ENCODE results near the gene COX19. TPM values are rescaled to one million over a fixed set of nuclear protein-coding genes. Genes with fewer than 3 reads are reported as not detected.

Gene COX19
- total RNA-seq, 4 donors from 2014 or later, result 6.3 to 13.3 (median 9.7) TPM

DNA sequence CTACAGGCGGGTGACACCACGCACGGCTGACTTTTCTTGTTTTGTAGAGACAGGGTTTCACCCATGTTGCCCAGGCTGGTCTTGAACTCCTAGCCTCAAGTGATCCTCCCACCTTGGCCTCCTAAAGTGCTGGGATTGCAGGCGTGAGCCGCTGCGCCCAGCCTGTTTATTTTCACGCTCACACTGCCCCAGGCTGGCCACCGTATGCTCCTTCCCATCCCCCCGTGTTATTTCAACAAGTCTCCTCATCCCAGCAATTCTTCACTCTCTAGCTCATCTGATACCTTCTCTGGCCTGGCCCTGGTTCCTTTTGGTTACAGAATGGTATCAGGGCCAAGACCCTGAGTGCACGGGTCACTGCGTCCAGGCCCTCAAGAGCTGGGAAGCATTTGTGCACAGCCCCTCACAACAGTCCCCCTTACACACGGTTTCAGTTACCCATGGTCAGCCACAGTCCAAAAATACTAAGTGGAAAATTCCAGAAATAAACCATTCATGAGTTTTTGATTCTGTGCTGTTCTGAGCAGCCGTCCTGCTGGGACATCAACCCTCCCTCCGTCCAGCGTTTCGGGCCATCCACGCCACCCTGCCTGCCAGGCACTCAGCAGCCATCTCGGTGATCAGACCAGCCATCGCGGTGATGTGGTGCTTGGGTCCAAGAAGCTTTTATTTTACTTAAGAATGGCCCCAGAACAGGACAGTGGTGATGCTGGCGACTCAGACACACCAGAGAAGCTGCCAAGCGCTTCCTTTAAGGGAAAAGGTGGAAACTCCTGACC, 8.9 kb downstream of the COX19 start:
- no peak for DNase-seq (ENCODE audit: extremely low spot score)
- H3K4me1 ChIP-seq, result peaks cover 30 to 67% (median 54%) of the 10 kb centered on the region in 4 donors
- peak overlapping the region; percentile 80 to 93 (median 90) for H3K27ac ChIP-seq (replicated peaks in 1 of 4)
- 79% methylated on average over 22 of the region's 22 CpGs for WGBS
- H3K27me3 ChIP-seq, result no peaks in the 10 kb centered on the region
- H3K9me3 ChIP-seq, result no peaks in the 10 kb centered on the region
- TF ChIP-seq POLR2AphosphoS5 (IDR thresholded peaks at IDR 0.05) (no peak), POLR2A (IDR thresholded peaks at IDR 0.05; ENCODE audit: low read depth) (no peak), EP300 (IDR thresholded peaks at IDR 0.05) (no peak)
- TF ChIP-seq, protein P1, sequence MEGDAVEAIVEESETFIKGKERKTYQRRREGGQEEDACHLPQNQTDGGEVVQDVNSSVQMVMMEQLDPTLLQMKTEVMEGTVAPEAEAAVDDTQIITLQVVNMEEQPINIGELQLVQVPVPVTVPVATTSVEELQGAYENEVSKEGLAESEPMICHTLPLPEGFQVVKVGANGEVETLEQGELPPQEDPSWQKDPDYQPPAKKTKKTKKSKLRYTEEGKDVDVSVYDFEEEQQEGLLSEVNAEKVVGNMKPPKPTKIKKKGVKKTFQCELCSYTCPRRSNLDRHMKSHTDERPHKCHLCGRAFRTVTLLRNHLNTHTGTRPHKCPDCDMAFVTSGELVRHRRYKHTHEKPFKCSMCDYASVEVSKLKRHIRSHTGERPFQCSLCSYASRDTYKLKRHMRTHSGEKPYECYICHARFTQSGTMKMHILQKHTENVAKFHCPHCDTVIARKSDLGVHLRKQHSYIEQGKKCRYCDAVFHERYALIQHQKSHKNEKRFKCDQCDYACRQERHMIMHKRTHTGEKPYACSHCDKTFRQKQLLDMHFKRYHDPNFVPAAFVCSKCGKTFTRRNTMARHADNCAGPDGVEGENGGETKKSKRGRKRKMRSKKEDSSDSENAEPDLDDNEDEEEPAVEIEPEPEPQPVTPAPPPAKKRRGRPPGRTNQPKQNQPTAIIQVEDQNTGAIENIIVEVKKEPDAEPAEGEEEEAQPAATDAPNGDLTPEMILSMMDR (IDR thresholded peaks at IDR 0.05), result no peak
- peaks cover 35 to 52% (median 46%) of the 10 kb centered on the region in 4 donors for H3K36me3 ChIP-seq
- no peak overlapping the region for H3K4me3 ChIP-seq
- intact Hi-C loops (cut with DNase I), result no loop called here

DNA sequence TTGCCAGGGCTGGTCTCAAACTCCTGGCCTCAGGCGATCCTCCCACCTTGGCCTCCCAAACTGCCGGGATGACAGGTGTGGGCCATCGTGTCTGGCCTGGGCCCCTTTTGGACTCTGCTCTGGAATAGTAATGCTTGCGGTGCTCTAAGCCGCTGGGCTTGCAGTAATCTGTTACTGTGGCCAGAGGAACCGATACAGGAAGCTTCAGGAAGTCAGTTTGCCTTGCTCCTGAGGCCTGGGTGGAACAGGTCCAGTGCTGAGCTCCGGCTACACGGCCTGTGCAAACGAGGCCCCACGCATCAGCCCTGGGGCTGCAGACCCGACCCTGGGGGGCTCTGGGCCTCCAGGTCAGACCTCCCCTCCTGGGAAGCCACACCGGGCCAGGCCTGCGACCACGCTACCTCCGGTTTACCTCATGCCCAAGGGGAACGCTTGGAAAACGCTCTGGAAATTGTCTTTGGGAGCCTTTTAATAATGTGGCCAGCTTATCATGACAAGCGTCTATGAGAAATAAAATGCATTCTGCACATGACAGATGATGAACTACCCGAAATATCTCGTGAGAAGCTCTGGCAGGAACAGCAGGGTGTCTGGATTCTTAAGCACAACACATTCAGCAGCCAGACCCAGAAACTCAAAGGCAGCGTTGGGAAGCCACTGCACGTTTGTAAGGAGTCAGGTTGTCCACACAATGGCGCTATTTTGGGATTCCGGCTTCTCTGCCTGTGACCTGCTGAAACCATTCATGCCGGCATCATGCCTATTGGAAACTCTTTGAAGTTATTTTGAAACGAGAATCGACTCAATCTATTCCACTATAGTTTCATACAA, 10.7 kb downstream of the COX19 start:
- no peaks in the 10 kb centered on the region for H3K27me3 ChIP-seq
- H3K27ac ChIP-seq (replicated peaks in 1 of 4), result peak overlapping the region; percentile 80 to 93 (median 90)
- H3K4me3 ChIP-seq, result peak overlapping the region; percentile 9 to 28 (median 22)
- DNase-seq (ENCODE audit: extremely low spot score), result no peak
- peaks cover 33 to 60% (median 54%) of the 10 kb centered on the region in 4 donors for H3K4me1 ChIP-seq
- WGBS, result 5% methylated on average over 10 of the region's 27 CpGs
- H3K9me3 ChIP-seq, result no peaks in the 10 kb centered on the region
- peaks cover 26 to 33% (median 32%) of the 10 kb centered on the region in 4 donors for H3K36me3 ChIP-seq
- TF ChIP-seq, protein P1 (IDR thresholded peaks at IDR 0.05), result peak; percentile 31 to 52 (median 48)
- TF ChIP-seq POLR2AphosphoS5 (IDR thresholded peaks at IDR 0.05) (peak; percentile 72 to 81), POLR2A (IDR thresholded peaks at IDR 0.05; ENCODE audit: low read depth) (no peak), EP300 (IDR thresholded peaks at IDR 0.05) (peak; percentile 18)
- intact Hi-C loops (cut with DNase I), result no loop called here

DNA sequence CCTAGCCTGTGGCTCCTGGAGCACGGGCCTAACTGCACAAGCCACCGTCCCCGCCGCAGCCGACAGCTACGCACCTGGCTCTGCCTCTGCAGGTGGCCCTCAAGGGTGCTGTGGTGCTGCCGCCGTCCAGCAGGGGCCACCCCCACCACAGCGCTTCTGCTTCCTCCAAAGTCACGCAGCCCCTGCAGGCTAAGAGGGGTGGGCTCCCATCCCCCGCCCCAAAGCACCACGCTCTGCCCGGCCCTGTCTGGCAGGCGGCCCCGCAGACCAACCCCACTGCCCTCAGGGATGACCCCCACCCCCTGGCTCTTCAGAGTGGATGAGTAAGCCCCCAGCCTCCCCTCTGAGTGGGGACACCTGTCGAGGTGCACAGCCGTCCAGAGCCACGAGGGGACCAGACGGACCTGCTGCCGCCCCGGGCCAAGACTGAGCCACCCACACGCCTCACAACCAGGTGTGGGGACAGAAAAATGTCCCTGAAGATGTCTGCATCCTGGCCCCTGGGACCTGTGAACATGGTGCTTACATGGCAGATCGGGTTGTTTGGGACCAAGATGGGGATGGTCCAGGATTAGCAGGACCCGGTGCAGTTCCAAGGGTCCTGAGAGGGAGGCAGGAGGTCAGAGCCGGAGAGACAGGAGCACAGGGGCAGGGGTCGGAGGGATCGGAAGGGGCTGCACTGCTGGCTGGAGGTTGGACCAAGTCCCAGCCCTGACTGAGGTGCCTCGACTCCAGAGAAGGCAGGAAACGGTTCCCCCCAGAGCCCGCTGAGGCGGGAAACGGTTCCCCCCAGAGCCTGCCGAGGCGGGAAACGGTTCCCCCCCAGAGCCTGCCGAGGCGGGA, 11.9 kb downstream of the COX19 start:
- Histone ChIP-seq H3K4me1 (peaks cover 33 to 60% (median 54%) of the 10 kb centered on the region in 4 donors), H3K4me3 (no peak overlapping the region), H3K27ac (replicated peaks in 1 of 4) (peak overlapping the region; percentile 80 to 93 (median 90)), H3K36me3 (peaks cover 16 to 22% (median 20%) of the 10 kb centered on the region in 4 donors), H3K27me3 (no peaks in the 10 kb centered on the region), H3K9me3 (no peaks in the 10 kb centered on the region)
- TF ChIP-seq POLR2AphosphoS5 (IDR thresholded peaks at IDR 0.05) (no peak), POLR2A (IDR thresholded peaks at IDR 0.05; ENCODE audit: low read depth) (no peak), EP300 (IDR thresholded peaks at IDR 0.05) (no peak)
- TF ChIP-seq, protein P1 (IDR thresholded peaks at IDR 0.05), result no peak
- WGBS, result 32% methylated on average over 10 of the region's 37 CpGs
- intact Hi-C loops (cut with DNase I), result no loop called here
- DNase-seq (ENCODE audit: extremely low spot score), result no peak

GRCh38 chr7:962401-963081, 12.8 kb downstream of the COX19 start:
- intact Hi-C loops (cut with DNase I), result no loop called here
- 94% methylated on average over 6 of the region's 17 CpGs for WGBS
- no peak for DNase-seq (ENCODE audit: extremely low spot score)
- TF ChIP-seq POLR2A (IDR thresholded peaks at IDR 0.05; ENCODE audit: low read depth), result no peak
- TF ChIP-seq, protein P1 (IDR thresholded peaks at IDR 0.05), result no peak
- no peak for TF ChIP-seq POLR2AphosphoS5 (IDR thresholded peaks at IDR 0.05)
- TF ChIP-seq EP300 (IDR thresholded peaks at IDR 0.05), result no peak
- Histone ChIP-seq H3K27me3 (no peaks in the 10 kb centered on the region), H3K4me3 (no peak overlapping the region), H3K9me3 (no peaks in the 10 kb centered on the region), H3K27ac (replicated peaks in 1 of 4) (peak overlapping the region in 2 of 4 donors; percentile 8 to 88), H3K36me3 (peaks cover 6 to 13% (median 11%) of the 10 kb centered on the region in 4 donors), H3K4me1 (peaks cover 33 to 60% (median 54%) of the 10 kb centered on the region in 4 donors)
